Activated CD4-positive, alpha-beta T cell treated with anti-CD3 and anti-CD28 coated beads, Interleukin-2, Interleukin-6, amounts not matched to agents 100 ng/mL and 50 ng/mL, durations not matched to agents 16 hours and 8 hours (primary cell): ENCODE data around the gene WFDC2.

Experiments
- DNase-seq: peaks from one replicate; pipeline ENCODE4 v3.0.0-alpha.2; 2020

Gene WFDC2

DNA sequence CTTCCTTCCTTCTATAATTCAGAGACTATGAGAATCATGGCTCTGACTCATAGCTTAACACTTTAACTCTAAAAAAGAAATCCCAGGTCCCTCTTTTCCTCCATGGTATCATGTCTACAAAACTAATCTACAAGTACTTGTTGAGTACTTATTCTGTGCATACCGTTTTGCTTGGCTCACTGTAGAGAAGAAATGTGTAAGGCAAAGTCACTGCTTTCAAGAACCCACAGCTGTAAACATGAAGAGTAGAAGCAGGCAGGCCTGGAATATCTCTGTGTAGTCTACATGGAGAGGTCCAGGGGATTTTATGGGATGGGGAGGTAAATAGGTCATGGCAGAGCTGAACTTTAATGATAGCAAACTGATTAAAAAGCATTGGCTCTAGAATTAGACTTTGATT, 32.0 kb downstream of the WFDC2 start:
- no peak for DNase-seq

DNA sequence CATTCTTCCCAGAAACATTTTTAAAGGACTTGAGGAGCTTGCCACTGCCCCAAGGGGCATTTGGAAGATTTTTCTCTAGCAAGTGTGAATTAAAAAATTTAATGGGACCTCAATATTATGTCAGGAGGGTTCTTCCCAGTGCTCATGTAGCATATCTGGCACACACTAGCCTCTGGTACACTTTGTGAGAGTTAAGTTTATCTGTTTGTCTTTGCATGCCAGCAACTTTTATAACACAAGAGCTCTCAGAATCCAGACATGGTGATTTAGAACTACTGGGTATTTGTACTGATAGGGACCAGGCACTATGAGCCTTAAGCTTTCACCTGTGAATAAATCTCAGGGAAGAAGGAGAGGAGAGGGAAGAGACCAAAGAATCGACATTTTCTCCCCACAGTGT, 33.0 kb downstream of the WFDC2 start:
- no peak for DNase-seq

DNA sequence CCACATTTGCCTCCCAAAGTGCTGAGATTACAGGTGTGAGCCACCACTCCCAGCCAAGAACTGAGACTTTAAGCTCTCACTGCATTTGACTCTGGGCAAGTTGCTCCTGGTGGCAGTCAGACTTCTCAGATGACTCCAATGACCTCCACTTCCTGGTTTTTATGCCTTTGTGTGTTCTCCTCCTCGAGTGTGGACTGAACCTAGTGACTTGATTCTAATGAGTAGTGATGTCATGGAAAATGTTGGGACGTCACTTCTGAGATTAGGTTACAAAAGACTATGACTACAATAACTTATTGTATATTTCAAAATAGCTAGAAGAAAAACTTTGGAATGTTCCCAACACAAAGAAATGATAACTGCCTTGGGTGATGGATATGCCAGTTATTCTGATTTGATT, 33.9 kb downstream of the WFDC2 start:
- no peak for DNase-seq

DNA sequence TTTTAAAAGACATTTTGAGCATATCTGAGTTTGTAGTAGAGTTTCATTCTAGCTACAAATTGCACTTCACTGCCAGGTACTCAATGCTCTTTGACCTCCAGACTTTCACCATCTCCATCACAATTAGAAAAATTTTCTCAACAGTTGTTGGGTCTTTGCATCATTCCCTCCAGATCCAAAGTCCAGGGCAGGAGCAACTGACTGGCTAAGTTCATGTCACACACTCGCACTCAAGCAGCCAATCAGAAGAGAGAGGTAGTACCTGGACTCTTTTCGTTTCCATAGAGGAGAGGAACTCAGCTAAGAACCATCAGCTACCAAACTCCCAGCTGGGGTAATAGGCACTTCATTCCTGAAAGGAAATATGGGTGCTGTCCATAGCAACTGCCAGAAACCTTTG, 36.8 kb downstream of the WFDC2 start:
- no peak for DNase-seq

DNA sequence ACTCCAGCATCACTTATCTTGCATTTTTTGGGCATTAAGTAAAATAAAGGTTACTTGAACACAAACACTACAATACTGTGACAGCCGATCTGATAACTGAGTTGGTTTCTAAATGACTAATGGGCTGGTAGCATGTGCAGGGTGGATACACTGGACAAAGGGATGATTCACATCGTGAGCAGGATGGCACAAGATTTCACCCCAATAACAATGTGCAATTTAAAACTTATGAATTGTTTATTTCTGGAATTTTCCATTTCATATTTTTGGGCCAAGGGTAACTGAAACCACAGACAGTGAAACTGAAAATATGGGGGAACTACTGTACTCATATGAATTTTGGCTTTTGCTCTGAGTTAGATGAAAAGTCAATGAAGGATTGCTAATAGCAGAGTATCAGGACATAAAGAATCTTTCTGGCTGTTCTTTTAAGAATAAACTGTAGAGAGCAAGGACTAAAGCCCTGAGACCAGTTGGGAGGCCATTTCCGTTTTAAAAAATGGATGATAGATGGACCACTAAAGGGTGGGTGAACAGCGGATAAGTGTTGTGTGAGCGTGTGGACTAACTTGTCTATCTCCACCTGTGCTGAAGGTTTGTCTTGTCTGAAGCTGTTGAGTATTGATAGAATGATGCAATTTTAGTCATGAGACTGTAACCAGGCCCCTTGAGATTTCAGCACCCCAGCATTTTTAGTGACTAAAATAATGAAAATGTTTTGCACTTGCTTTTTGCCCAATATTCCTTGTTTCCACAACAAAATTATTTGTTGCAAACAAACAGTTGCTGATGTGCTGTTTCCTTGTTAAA, 37.7 kb downstream of the WFDC2 start:
- peak; percentile 47 for DNase-seq

DNA sequence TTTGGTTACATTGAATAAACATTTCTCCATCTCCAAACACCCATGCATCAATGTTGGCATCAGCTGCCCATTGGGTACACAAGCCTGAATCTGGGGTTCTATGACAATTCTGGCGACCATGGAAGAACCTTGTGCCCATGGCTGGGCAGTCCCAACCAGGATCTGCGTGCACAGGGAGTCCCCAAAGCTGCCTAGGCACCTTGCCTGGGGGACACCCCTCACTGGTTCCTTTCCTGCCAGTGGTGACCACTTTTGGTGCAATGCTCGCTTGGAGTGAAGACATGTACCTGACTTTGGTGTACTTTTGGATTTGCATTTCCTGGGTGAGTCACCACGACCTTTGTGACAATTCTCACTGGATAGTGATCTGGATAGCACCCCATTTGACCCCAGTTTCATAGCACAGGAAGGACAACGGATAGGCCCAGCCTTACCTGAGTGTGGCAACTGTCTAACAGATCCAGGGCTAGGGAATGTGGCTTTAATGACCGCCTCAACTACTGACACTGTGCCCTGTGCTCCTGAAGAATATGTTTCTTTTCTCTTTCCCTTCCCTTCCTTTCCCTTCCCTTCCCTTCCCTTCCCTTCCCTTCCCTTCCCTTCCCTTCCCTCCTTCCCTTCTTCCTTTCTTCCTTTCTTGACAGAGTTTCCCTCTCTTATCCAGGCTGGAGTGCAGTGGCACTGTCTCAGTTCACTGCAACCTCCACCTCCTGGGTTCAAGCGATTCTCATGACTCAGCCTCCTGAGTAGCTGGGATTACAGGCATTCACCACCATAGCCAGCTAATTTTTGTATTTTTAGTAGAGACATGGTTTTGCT, 38.7 kb downstream of the WFDC2 start:
- DNase-seq, result no peak

DNA sequence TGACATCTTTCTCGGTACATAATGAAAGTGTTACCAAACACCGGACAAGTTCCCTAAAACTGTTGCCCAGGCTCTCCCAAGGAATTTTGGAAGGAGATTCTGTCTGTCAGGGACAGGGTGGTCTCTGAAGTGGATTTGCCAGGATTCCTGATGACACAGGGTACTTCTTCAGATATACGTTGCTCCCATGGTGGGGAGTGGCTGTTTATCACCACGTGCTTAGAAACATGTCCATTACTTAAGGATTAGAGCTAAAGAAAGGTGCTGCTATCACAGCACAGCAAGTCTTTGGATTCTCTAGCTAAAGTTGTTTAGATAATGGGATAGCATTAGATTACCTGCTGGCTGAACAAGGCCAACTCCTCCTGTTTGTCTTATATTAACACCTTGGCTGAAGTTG, 39.5 kb downstream of the WFDC2 start:
- DNase-seq, result no peak

DNA sequence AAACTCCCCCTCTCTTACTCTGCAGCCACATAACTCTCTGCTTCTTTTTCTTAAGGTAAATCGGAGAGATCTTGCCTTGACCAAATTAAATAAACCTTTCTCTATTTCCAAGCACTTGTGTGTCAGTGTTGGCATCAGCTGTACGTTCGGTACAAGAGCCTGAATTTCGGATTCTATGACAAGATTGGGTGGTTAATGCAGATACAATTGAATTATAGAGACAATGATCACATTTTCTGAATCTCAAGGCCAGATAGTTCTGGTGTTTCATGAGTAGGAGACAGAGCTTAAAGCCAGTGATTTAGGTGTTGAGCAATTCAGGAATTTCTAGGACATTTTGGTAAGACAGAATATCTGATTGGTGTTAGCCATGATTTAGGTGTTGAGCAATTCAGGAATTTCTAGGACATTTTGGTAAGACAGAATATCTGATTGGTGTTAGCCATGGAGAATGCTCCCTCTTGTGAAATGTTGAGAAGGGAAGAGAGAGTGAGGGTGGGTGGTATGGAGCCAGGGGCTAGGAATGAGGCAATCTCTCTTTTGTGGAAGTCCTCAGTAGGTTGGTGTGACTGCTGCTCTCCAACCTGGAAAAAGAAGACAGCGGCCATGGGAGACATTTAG, 40.8 kb downstream of the WFDC2 start:
- DNase-seq, result no peak

DNA sequence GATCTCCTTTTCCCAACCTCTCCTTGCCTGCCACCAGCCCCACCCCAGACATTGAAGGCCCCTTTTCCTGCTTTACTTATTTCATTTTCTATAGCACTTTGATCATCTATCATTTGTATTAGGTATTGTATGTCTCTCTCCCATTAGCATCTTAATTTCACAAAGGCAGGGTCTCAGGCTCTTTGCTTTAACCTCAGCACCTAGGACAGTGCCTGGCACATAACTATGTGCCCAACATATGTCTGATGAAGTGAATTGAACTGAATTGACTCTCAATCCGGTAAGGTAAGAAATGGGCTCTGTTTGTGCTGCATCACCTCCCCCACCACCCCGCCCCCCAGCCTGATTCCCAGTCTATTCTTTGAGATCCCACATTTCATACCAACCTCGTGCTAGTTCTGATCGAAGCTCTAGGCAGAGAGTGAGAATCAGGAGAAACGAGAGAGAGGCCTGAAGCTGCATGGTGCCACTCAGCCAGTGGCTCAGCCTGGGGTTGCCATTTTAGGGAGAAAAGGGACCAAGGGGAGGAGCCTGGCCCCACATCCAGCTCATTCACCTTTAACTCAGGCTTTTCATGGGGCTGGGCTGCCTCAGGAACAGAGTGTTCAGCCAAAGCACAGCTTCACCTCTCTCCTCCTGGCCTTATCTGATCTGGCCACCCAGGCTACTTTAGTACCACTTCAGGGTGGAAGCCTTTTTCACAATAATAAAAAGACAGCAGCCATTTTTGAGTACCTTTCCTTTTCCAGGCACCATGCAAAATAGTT, 45.8 kb downstream of the WFDC2 start, which contains the start of gene SPINT3:
SPINT3 (minus strand) TSS at position 476 of the 767 bp plus-strand sequence; CDS start at position 462, 14 bp downstream.
- no peak for DNase-seq

DNA sequence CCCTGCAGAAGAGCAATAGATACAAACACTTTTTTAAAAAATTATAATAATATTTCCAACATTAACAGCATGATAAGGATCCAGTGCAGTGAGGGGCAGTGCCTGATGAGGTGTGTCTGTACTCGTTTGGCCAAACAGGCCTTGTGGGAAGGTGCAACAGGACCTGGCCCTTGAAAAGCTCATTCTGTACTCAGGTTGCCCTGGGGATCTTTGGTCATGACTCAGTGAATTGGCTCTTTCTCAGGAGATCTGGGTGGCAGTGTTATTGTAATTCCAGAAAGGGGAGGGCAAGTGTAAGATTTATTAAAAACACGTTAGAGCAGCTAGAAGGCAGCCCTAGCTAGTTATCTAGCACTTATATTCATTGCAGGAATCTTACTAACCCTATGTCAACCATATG, 48.7 kb downstream of the WFDC2 start:
- no peak for DNase-seq

DNA sequence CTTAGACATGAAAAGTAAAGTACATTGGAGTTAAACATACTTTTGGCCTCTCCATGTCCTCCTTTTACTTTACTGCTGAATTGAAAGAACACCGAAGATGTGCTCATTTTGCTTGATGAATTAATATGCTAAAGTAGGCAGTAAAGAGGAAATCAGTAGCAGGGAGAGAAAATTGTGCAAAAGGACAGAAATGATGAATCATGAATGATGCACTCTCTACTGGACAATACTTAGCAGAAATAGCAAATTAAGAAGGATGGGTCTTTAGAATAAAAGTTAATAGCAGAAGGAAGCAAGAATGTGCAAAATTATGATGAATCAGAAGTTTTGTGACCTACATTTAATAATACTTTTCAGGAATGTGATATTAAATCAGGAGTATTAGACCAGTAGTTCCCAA, 54.3 kb downstream of the WFDC2 start:
- no peak for DNase-seq

DNA sequence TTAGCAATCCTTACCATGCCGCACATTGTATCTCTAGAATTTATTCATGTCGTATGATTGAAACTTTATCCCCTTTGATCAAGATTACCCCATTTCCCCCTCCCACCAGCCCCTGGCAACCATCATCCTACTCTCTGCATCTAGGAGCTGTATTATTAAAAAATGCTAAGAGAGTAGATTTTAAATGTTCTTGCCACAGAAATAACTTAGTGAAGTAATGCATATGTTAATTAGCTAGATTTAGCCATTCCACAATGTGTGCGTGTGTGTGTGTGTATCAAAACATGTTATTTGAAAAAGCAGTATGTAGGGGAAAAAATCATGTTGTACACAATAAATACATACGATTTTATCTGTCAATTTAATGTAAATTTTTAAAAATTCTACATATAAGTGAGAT, 57.7 kb downstream of the WFDC2 start:
- DNase-seq, result no peak
